Neural progenitor cell (in vitro differentiated cells): ENCODE data around the gene SIT1. TPM values are rescaled to one million over a fixed set of nuclear protein-coding genes. Genes with fewer than 3 reads are reported as not detected.

ENCODE experiments used
- DNase-seq: peaks from one replicate; pipeline ENCODE4 v3.0.0-alpha.2; 2016; ENCODE audit warnings: low spot score
- H2AFZ ChIP-seq: fragments of 200-600 bp; sonication (generic); replicated peaks from 2 replicates; pipeline ENCODE4 v1.6.1; 2016; ENCODE audit warnings: antibody characterized with exemption
- H3F3A ChIP-seq: fragments of 200-600 bp; sonication (generic); 2 replicates; pipeline ENCODE4 v1.6.1; 2016; ENCODE audit warnings: antibody characterized with exemption, low read depth
- H3K27ac ChIP-seq: fragments of 200-600 bp; sonication (generic); 2 replicates; pipeline ENCODE4 v1.5.1; 2016; ENCODE audit warnings: mild to moderate bottlenecking
- H3K27me3 ChIP-seq: fragments of 200-600 bp; sonication (generic); 2 replicates; pipeline ENCODE4 v1.6.1; 2016; ENCODE audit warnings: mild to moderate bottlenecking, moderate library complexity
- H3K36me3 ChIP-seq: fragments of 200-600 bp; sonication (generic); 2 replicates; pipeline ENCODE4 v1.5.1; 2016
- H3K4me1 ChIP-seq: fragments of 200-600 bp; sonication (generic); 2 replicates; pipeline ENCODE4 v1.6.1; 2016; ENCODE audit warnings: mixed run types
- H3K4me2 ChIP-seq: fragments of 200-600 bp; sonication (generic); 2 replicates; pipeline ENCODE4 v1.6.1; 2016
- H3K4me3 ChIP-seq: fragments of 200-600 bp; sonication (generic); 2 replicates; pipeline ENCODE4 v1.5.1; 2016
- H3K79me2 ChIP-seq: fragments of 200-600 bp; sonication (generic); 2 replicates; pipeline ENCODE4 v1.6.1; 2016; ENCODE audit warnings: low read depth
- H3K9ac ChIP-seq: fragments of 200-600 bp; sonication (generic); 2 replicates; pipeline ENCODE4 v1.6.1; 2016
- H3K9me3 ChIP-seq: fragments of 200-600 bp; sonication (generic); 2 replicates; pipeline ENCODE4 v1.5.1; 2016; ENCODE audit warnings: low read depth
- H4K20me1 ChIP-seq: fragments of 200-600 bp; sonication (generic); 2 replicates; pipeline ENCODE4 v1.6.1; 2016; ENCODE audit warnings: low read depth
- H3K27ac Mint-ChIP-seq: 3 replicates; pipeline ENCODE4 v1.8.0; 2021; ENCODE audit warnings: mixed read lengths
- H3K27me3 Mint-ChIP-seq: 2 replicates; pipeline ENCODE4 v1.8.0; 2022; ENCODE audit warnings: low read depth, mild to moderate bottlenecking, inconsistent platforms, moderate library complexity, mixed read lengths; ENCODE audit not compliant: insufficient read depth
- H3K36me3 Mint-ChIP-seq: 3 replicates; pipeline ENCODE4 v1.8.0; 2021; ENCODE audit warnings: mixed read lengths
- H3K4me1 Mint-ChIP-seq: 3 replicates; pipeline ENCODE4 v1.8.0; 2021; ENCODE audit warnings: mixed read lengths
- H3K4me3 Mint-ChIP-seq: 3 replicates; pipeline ENCODE4 v1.8.0; 2021; ENCODE audit warnings: mild to moderate bottlenecking, moderate library complexity, mixed read lengths
- H3K9me3 Mint-ChIP-seq: 3 replicates; pipeline ENCODE4 v1.8.0; 2020; ENCODE audit warnings: mixed read lengths
- CTCF ChIP-seq: fragments of 200-600 bp; sonication (generic); IDR thresholded peaks from 2 replicates; pipeline ENCODE4 v1.5.1; 2017; ENCODE audit warnings: antibody characterized with exemption, mild to moderate bottlenecking
- EZH2 ChIP-seq: fragments of 200-600 bp; sonication (generic); IDR thresholded peaks from 2 replicates; pipeline ENCODE4 v1.6.1; 2017; ENCODE audit warnings: antibody characterized with exemption, mild to moderate bottlenecking, moderate library complexity
- EZH2phosphoT487 ChIP-seq: fragments of 200-600 bp; sonication (generic); IDR thresholded peaks from 2 replicates; pipeline ENCODE4 v1.6.1; 2017; ENCODE audit warnings: antibody characterized with exemption
- total RNA-seq: library from RNA; depleted of rRNA; stranded (reverse); fragments of >200 nt; gene quantifications from 2 replicates; pipeline ENCODE4 v1.2.3, GENCODE V29; 2015; ENCODE audit warnings: low replicate concordance

The SIT1 gene
- total RNA-seq, 1 donor from 2014 or later: 0.86 TPM

GRCh38 chr9:35659340-35659739 lies 8.6 kb upstream of the SIT1 start:
- Histone ChIP-seq H3F3A (peaks cover 53% of the 10 kb centered on the region), H3K9me3 (no peaks in the 10 kb centered on the region), H3K4me3 (peak overlapping the region; percentile 75), H4K20me1 (peaks cover 10% of the 10 kb centered on the region), H3K9ac (no peak overlapping the region), H2AFZ (no peak overlapping the region), H3K36me3 (no peaks in the 10 kb centered on the region), H3K4me1 (peaks cover 12% of the 10 kb centered on the region), H3K27ac (no peak overlapping the region), H3K79me2 (peaks cover 23% of the 10 kb centered on the region), H3K27me3 (peaks cover 15% of the 10 kb centered on the region), H3K4me2 (peak overlapping the region; percentile 82)
- Mint-ChIP-seq H3K9me3 (peaks cover 3% of the 10 kb centered on the region), H3K27me3 (peaks cover 17% of the 10 kb centered on the region), H3K36me3 (peaks cover 29% of the 10 kb centered on the region), H3K4me3 (peak overlapping the region; percentile 91), H3K4me1 (peaks cover 60% of the 10 kb centered on the region), H3K27ac (no peak overlapping the region)
- no peak for TF ChIP-seq EZH2phosphoT487
- TF ChIP-seq EZH2: no peak
- no peak for TF ChIP-seq CTCF
- DNase-seq: no peak

- Mint-ChIP-seq H3K36me3 (peaks cover 29% of the 10 kb centered on the region), H3K9me3 (peaks cover 3% of the 10 kb centered on the region), H3K27ac (no peak overlapping the region), H3K27me3 (peaks cover 17% of the 10 kb centered on the region), H3K4me1 (peaks cover 56% of the 10 kb centered on the region), H3K4me3 (peak overlapping the region; percentile 91)
- Histone ChIP-seq H3K9me3 (no peaks in the 10 kb centered on the region), H3K4me3 (peak overlapping the region; percentile 75), H3K27me3 (peaks cover 15% of the 10 kb centered on the region), H3K27ac (no peak overlapping the region), H4K20me1 (peaks cover 10% of the 10 kb centered on the region), H3K79me2 (peaks cover 18% of the 10 kb centered on the region), H3F3A (peaks cover 52% of the 10 kb centered on the region), H2AFZ (no peak overlapping the region), H3K36me3 (no peaks in the 10 kb centered on the region), H3K9ac (peak overlapping the region; percentile 78), H3K4me1 (peaks cover 7% of the 10 kb centered on the region), H3K4me2 (peak overlapping the region; percentile 82)
- TF ChIP-seq EZH2phosphoT487 (no peak), CTCF (no peak), EZH2 (no peak)
- no peak for DNase-seq
These were observed 8.2 kb upstream of the SIT1 start for GRCh38 chr9:35658968-35659220.

GRCh38 chr9:35658137-35658967 lies 7.6 kb upstream of the SIT1 start, which contains the start of gene CCDC107:
TSS of gene CCDC107 (plus strand) at chr9:35658292. CDS start at chr9:35658380, 88 bp downstream.
- peaks cover 28% of the 10 kb centered on the region for H3K36me3 Mint-ChIP-seq
- Histone ChIP-seq H3K4me2 (peak within 1 kb of the TSS; percentile 82), H4K20me1 (peaks cover 10% of the 10 kb centered on the region), H2AFZ (peak within 1 kb of the TSS; percentile 60), H3K36me3 (no peaks in the 10 kb centered on the region), H3K9me3 (no peaks in the 10 kb centered on the region), H3K4me1 (peaks cover 2% of the 10 kb centered on the region), H3F3A (peaks cover 49% of the 10 kb centered on the region), H3K9ac (peak within 1 kb of the TSS; percentile 78), H3K79me2 (peaks cover 13% of the 10 kb centered on the region), H3K27ac (peak within 1 kb of the TSS; percentile 97), H3K4me3 (peak within 1 kb of the TSS; percentile 75), H3K27me3 (peaks cover 15% of the 10 kb centered on the region)
- H3K9me3 Mint-ChIP-seq: peaks cover 3% of the 10 kb centered on the region
- peaks cover 51% of the 10 kb centered on the region for H3K4me1 Mint-ChIP-seq
- peak within 1 kb of the TSS; percentile 100 for H3K27ac Mint-ChIP-seq
- peaks cover 15% of the 10 kb centered on the region for H3K27me3 Mint-ChIP-seq
- TF ChIP-seq CTCF (peak; percentile 79), EZH2phosphoT487 (no peak), EZH2 (no peak)
- peak within 1 kb of the TSS; percentile 91 for H3K4me3 Mint-ChIP-seq
- peak; percentile 94 for DNase-seq
